GM23248 (cell line): ENCODE data around the gene JARID2. TPM values are rescaled to one million over a fixed set of nuclear protein-coding genes. Genes with fewer than 3 reads are reported as not detected.

Experiments
- DNase-seq: peaks from one replicate; pipeline ENCODE4 v3.0.0-alpha.2; 2015
- H2AFZ ChIP-seq: fragments of 200-600 bp; sonication (generic); 2 replicates; pipeline ENCODE4 v1.6.1; 2016; ENCODE audit warnings: antibody characterized with exemption
- H3F3A ChIP-seq: fragments of 200-600 bp; sonication (generic); 2 replicates; pipeline ENCODE4 v1.6.1; 2016; ENCODE audit warnings: mild to moderate bottlenecking, antibody characterized with exemption, mixed run types; ENCODE audit not compliant: insufficient read depth
- H3K27ac ChIP-seq: fragments of 200-600 bp; sonication (generic); 2 replicates; pipeline ENCODE4 v1.5.1; 2016; ENCODE audit warnings: mild to moderate bottlenecking
- H3K27me3 ChIP-seq: fragments of 200-600 bp; sonication (generic); replicated peaks from 2 replicates; pipeline ENCODE4 v1.6.1; 2016; ENCODE audit warnings: mild to moderate bottlenecking; ENCODE audit not compliant: insufficient read depth
- H3K36me3 ChIP-seq: fragments of 200-600 bp; sonication (generic); 2 replicates; pipeline ENCODE4 v1.6.1; 2016; ENCODE audit warnings: low read depth, mild to moderate bottlenecking
- H3K4me1 ChIP-seq: fragments of 200-600 bp; sonication (generic); 2 replicates; pipeline ENCODE4 v1.6.1; 2016; ENCODE audit warnings: mild to moderate bottlenecking; ENCODE audit not compliant: insufficient read depth
- H3K4me2 ChIP-seq: fragments of 200-600 bp; sonication (generic); one replicate; pipeline ENCODE4 v1.6.1; 2016; ENCODE audit warnings: mild to moderate bottlenecking; ENCODE audit not compliant: unreplicated experiment
- H3K4me3 ChIP-seq: fragments of 200-600 bp; sonication (generic); 2 replicates; pipeline ENCODE4 v1.5.1; 2016; ENCODE audit warnings: mild to moderate bottlenecking
- H3K79me2 ChIP-seq: fragments of 200-600 bp; sonication (generic); 2 replicates; pipeline ENCODE4 v1.6.1; 2016; ENCODE audit warnings: mild to moderate bottlenecking; ENCODE audit not compliant: insufficient read depth
- H3K9ac ChIP-seq: fragments of 200-600 bp; sonication (generic); 2 replicates; pipeline ENCODE4 v1.6.1; 2016; ENCODE audit warnings: mild to moderate bottlenecking
- H3K9me2 ChIP-seq: fragments of 200-600 bp; sonication (generic); 2 replicates; pipeline ENCODE4 v1.6.1; 2016; ENCODE audit warnings: mixed run types, mild to moderate bottlenecking, moderate library complexity; ENCODE audit not compliant: insufficient read depth
- H3K9me3 ChIP-seq: fragments of 200-600 bp; sonication (generic); one replicate; pipeline ENCODE4 v1.6.1; 2017; ENCODE audit warnings: low read depth
- H4K20me1 ChIP-seq: fragments of 200-600 bp; sonication (generic); 2 replicates; pipeline ENCODE4 v1.6.0; 2016; ENCODE audit not compliant: insufficient read depth
- EZH2 ChIP-seq: fragments of 200-600 bp; sonication (generic); IDR thresholded peaks from 2 replicates; pipeline ENCODE4 v1.6.1; 2018; ENCODE audit warnings: antibody characterized with exemption, mild to moderate bottlenecking; ENCODE audit not compliant: insufficient read depth, poor library complexity, severe bottlenecking
- EZH2phosphoT487 ChIP-seq: fragments of 200-600 bp; sonication (generic); IDR thresholded peaks from 2 replicates; pipeline ENCODE4 v1.6.1; 2018; ENCODE audit warnings: antibody characterized with exemption, moderate library complexity, mild to moderate bottlenecking, low read depth; ENCODE audit not compliant: insufficient read depth
- WGBS, 2 experiments: methylation state at CpG; one replicate each; pipeline ENCODE4 v1.1.6; 2015 to 2017; ENCODE audit warnings: low lambda C conversion rate in 2 of 2, low coverage in 1 of 2; ENCODE audit errors: missing lambda C conversion rate in 2 of 2; 5-methylcytosine and 5-hydroxymethylcytosine counted together
- in situ Hi-C: fragments of 300-500 bp; cut with MboI; formaldehyde crosslinking; loops from 2 replicates; pipeline ENCODE4 v1.15.0; 2020
- polyA plus RNA-seq: library from polyadenylated mRNA; unstranded; fragments of >200 nt; fragmentation: Nextera tagmentation; extraction: Ambion mirVana; gene quantifications from 2 replicates; pipeline ENCODE4 v1.2.1, GENCODE V29; 2016
- total RNA-seq: library from RNA; depleted of rRNA; stranded (reverse); fragments of >200 nt; shearing (Covaris generic); gene quantifications from 2 replicates; pipeline ENCODE4 v1.2.3, GENCODE V29; 2014

The JARID2 gene
- total and polyA plus RNA-seq, 2 experiments from 2014 or later = 3.9 to 9.3 TPM

DNA sequence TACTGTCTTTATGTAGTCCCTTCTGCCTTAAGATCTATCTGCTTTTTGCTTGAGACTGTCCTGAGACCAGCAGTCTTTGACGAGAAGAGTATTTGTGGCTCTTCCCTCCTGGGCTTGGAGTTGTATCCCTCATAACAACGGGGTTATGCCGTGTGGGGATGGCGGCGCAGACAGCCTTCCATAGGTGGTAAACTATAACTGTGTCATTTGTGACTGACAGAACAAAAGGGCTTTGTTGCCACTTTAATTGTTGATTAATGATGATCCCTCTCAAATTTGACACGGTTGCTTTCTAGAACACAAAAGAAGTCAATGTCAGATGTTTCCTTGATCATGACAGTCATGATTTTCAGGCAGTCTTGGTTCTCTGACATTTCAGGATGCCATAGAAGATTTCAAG, 196.6 kb downstream of the JARID2 start:
- WGBS, 2 experiments = 95 to 96% methylated on average over 6 of the region's 6 CpGs
- peaks cover 19% of the 10 kb centered on the region; the same call in 1 of the 2 replicates for H3F3A ChIP-seq
- DNase-seq = no peak
- no peaks in the 10 kb centered on the region for H3K36me3 ChIP-seq
- no peak overlapping the region for H2AFZ ChIP-seq
- no peaks in the 10 kb centered on the region for H3K9me3 ChIP-seq
- H3K4me2 ChIP-seq = peak overlapping the region; percentile 18
- in situ Hi-C loops = no loop called here
- H3K79me2 ChIP-seq = peaks cover 96% of the 10 kb centered on the region
- TF ChIP-seq EZH2 (no peak), EZH2phosphoT487 (no peak)
- peak overlapping the region; percentile 34 for H3K27ac ChIP-seq
- 0 out of 2 replicates have a peak, but pooled peaks cover 4% of the 10 kb centered on the region for H4K20me1 ChIP-seq
- H3K4me3 ChIP-seq = no peak overlapping the region
- no peaks in the 10 kb centered on the region for H3K27me3 ChIP-seq
- H3K9ac ChIP-seq = no peak overlapping the region; the same call in 1 of the 2 replicates
- no peaks in the 10 kb centered on the region for H3K9me2 ChIP-seq
- peaks cover 39% of the 10 kb centered on the region for H3K4me1 ChIP-seq

DNA sequence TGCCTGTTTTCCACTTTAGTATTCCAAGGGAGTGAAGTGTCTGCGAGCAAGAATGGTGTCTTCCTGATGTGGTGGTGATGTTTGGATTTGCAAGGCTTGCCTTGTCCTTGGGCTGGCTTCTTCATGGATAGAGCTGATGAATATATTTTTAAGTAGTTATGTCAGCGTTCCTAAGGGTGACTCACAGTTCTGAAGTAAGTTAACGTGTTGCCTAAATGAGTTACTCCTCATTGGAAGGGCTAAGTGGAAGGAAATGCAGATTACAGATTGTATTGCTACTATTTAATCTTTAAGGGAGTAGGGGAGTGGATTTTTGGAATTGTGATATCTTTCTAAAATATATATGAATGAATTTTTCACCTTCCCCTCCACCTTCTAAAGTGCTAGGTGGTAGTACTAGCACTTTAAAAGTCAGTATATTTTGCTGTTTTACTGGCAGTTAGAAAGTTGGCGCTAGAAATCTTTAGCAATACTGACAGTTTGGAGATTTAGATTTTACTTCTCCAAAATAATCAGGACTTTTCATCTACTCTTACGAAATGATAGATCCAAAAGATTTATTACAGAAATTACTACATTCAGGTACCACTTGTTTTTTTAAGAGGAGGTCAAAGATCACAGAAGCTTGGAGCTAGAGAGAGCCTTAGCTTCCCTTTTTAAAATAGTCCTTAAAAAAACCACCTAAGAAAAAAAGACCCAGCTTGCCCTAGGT, 197.4 kb downstream of the JARID2 start:
- peak; percentile 92 for DNase-seq
- H3K4me2 ChIP-seq = peak overlapping the region; percentile 18
- H3K4me3 ChIP-seq = no peak overlapping the region
- no peaks in the 10 kb centered on the region for H3K36me3 ChIP-seq
- H3K4me1 ChIP-seq = peaks cover 39% of the 10 kb centered on the region
- no peak overlapping the region; the same call in 1 of the 2 replicates for H3K9ac ChIP-seq
- H3K9me2 ChIP-seq = no peaks in the 10 kb centered on the region
- peaks cover 19% of the 10 kb centered on the region; the same call in 1 of the 2 replicates for H3F3A ChIP-seq
- in situ Hi-C loops = no loop called here
- no peaks in the 10 kb centered on the region for H3K9me3 ChIP-seq
- 0 out of 2 replicates have a peak, but pooled peaks cover 4% of the 10 kb centered on the region for H4K20me1 ChIP-seq
- H3K79me2 ChIP-seq = peaks cover 96% of the 10 kb centered on the region
- no peaks in the 10 kb centered on the region for H3K27me3 ChIP-seq
- H3K27ac ChIP-seq = peak overlapping the region; percentile 34
- TF ChIP-seq EZH2 (no peak), EZH2phosphoT487 (no peak)
- no peak overlapping the region for H2AFZ ChIP-seq
- WGBS, 2 experiments = 37 to 45% methylated on average over 5 of the region's 5 CpGs

DNA sequence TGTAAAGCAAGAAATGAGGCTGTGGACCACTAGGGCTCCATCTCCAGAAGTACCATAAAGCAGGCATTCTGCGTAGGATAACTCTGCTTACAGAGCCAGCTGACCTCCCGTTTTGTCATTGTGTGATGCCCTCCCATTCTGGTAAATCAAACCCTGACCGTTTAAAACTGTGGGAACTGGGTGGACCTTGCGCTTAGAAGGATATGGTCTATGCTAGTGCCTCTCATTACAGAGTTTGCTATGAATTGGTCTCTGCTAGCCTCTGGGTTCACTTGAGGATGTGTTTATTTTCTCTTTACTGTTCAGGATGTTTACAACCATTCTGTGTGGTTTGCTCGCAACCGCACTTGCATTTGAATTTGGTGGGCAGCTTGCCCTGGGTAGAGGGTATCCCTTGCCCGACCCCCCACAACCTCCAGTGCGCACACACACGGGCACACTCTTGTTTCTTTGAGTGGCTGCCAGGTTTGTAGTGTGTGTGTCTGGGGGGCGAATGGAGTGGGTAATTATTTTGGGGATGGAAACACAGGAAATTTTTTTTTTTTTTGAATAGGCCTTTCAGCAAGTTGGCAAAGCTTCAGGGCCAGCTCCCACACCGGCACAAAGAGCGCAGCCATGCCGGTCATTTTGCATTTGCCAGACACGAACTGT, 198.3 kb downstream of the JARID2 start:
- Histone ChIP-seq H3F3A (peaks cover 17% of the 10 kb centered on the region; the same call in 1 of the 2 replicates), H3K27ac (no peak overlapping the region), H2AFZ (no peak overlapping the region), H3K36me3 (no peaks in the 10 kb centered on the region), H3K9me3 (no peaks in the 10 kb centered on the region), H3K4me1 (peaks cover 47% of the 10 kb centered on the region), H3K27me3 (no peaks in the 10 kb centered on the region), H3K9me2 (no peaks in the 10 kb centered on the region), H4K20me1 (0 out of 2 replicates have a peak, but pooled peaks cover 4% of the 10 kb centered on the region), H3K9ac (no peak overlapping the region), H3K79me2 (peaks cover 96% of the 10 kb centered on the region), H3K4me3 (no peak overlapping the region), H3K4me2 (no peak overlapping the region)
- WGBS, 2 experiments = 91 to 94% methylated on average over 14 of the region's 14 CpGs
- TF ChIP-seq EZH2 (no peak), EZH2phosphoT487 (no peak)
- no peak for DNase-seq
- in situ Hi-C loops = no loop called here

DNA sequence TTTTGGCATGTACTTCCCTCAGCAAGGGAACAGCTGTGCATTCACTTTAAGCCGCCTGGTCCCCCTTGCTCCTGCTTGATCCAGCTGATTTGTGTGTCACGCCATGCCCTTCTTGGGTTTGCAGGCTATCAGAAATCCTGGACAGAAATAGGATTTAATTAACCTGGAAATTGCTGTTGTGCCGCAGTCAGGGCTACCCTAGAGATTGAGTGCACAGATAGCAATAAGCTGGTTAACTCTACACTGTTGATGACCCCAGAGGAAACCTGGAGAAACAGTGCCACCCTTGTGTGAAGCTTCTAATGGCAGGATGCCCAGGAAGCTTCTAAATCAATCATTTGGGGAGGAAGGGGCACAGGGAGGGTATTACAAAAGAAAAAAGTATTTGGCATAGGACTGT, 199.0 kb downstream of the JARID2 start:
- DNase-seq = no peak
- in situ Hi-C loops = no loop called here

More for the DNA sequence above, 199.0 kb downstream of the JARID2 start:
- Histone ChIP-seq H3K79me2 (peaks cover 96% of the 10 kb centered on the region), H3F3A (peaks cover 14% of the 10 kb centered on the region; the same call in 1 of the 2 replicates), H3K27me3 (no peaks in the 10 kb centered on the region), H3K4me1 (peaks cover 49% of the 10 kb centered on the region), H4K20me1 (0 out of 2 replicates have a peak, but pooled peaks cover 4% of the 10 kb centered on the region), H3K9me3 (no peaks in the 10 kb centered on the region), H3K9ac (no peak overlapping the region), H3K4me2 (no peak overlapping the region), H3K27ac (no peak overlapping the region), H2AFZ (no peak overlapping the region), H3K9me2 (no peaks in the 10 kb centered on the region), H3K4me3 (no peak overlapping the region), H3K36me3 (no peaks in the 10 kb centered on the region)
- TF ChIP-seq EZH2 (no peak), EZH2phosphoT487 (no peak)
- WGBS, 2 experiments = 100% methylated on average over 3 of the region's 3 CpGs
